Muscle layer of duodenum (tissue), 2 donors: Measurements from ENCODE around the gene NEURL4.

Experiments used
- H3K27ac ChIP-seq: one replicate; pipeline ENCODE4 v1.7.0; 2013; ENCODE audit warnings: mild to moderate bottlenecking, low read length
- H3K27me3 ChIP-seq: one replicate; pipeline ENCODE4 v1.7.0; 2013; ENCODE audit warnings: low read depth, mild to moderate bottlenecking, control low read depth, low read length
- H3K36me3 ChIP-seq, 2 donors: one replicate each; pipeline ENCODE4 v1.7.0; 2013; ENCODE audit warnings: low read length in 2 of 2, control low read depth in 1 of 2, mild to moderate bottlenecking in 1 of 2; ENCODE audit not compliant: insufficient read depth in 2 of 2, control insufficient read depth in 1 of 2
- H3K4me1 ChIP-seq, 2 donors: one replicate each; pipeline ENCODE4 v1.7.0; 2013; ENCODE audit warnings: low read length in 2 of 2, mild to moderate bottlenecking in 2 of 2, control low read depth in 1 of 2, moderate library complexity in 1 of 2; ENCODE audit not compliant: insufficient read depth in 2 of 2, control insufficient read depth in 1 of 2
- H3K4me3 ChIP-seq, 2 donors: one replicate each; pipeline ENCODE4 v1.7.0; 2013; ENCODE audit warnings: low read length in 2 of 2, low read depth in 1 of 2, mild to moderate bottlenecking in 1 of 2
- H3K9me3 ChIP-seq, 2 donors: one replicate each; pipeline ENCODE4 v1.7.0; 2013; ENCODE audit warnings: low read length in 2 of 2, control low read depth in 1 of 2, mild to moderate bottlenecking in 1 of 2; ENCODE audit not compliant: control insufficient read depth in 1 of 2
- donor health status: healthy.

NEURL4 gene

DNA sequence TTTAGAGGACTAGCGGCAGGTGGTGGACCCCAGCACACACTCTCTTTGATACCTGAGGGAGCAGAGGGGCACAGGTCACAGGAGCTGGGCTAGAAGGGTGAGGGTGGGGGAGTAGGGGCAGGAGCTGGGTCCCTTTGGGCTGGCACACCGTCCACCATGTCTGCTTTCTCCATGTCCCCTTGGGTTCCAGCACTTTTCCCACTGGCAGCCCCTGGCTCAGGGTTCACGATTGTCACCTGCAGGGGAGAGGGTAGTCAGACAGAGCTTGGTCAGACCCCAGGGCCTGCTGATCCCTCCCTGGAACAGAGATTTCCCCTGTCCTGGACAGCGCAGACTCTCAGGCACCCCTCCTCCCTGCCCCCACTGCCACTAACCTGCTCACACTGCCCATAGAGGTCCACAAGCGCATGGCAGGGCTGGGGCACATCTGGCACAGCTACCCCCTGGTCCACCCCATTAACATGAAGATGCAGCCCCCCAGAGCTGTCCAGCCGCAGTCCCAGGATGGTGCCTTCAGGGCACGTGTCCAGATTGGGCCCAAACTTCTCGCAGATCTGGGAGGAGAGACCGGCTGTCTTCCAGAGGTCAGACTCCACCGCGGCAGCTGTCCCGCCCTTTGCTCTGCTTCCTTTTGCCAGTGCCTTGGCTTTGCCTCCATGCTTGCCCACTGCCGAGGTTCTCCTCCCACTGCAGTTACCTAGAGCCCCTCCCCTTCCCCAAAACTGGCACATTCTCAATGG is 10.8 kb downstream of the NEURL4 start:
- peaks cover 13 to 20% of the 10 kb centered on the region in 2 donors for H3K4me1 ChIP-seq
- H3K27me3 ChIP-seq, result no peaks in the 10 kb centered on the region
- H3K9me3 ChIP-seq, result no peaks in the 10 kb centered on the region
- peaks cover 55 to 66% of the 10 kb centered on the region in 2 donors for H3K36me3 ChIP-seq
- no peak overlapping the region for H3K4me3 ChIP-seq
- no peak overlapping the region for H3K27ac ChIP-seq

DNA sequence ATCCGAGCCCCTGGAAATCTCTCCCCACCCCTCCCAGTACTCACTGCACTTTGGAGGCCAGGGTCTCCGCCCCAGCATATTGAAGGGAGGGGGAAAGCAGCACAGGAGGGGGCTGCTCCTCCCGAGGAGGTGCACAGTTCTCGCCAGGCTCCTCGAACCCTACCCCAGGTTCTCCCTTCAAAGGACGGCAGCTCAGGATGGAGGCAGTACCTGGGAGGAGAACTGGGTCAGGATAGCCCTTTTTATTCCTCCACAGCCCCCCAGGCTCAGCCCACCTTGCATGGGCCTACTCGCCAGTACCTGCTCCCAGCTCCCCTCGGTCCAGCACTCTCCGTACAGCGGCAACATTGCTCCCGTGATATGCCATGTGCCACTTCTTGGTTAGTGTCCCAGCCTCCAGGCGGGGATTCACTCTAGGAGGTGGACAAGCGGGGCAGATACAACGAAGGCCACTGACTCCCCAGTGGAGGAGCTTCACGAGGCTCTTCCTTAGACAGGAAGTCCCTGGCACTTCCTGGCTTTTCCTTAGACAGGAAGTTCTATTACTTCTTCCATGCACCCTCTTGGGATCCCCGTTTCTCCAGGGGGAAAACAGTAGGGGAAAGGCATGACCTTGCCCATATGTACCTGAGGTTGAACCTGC is 11.9 kb downstream of the NEURL4 start:
- H3K9me3 ChIP-seq, result no peaks in the 10 kb centered on the region
- no peak overlapping the region for H3K27ac ChIP-seq
- no peaks in the 10 kb centered on the region for H3K27me3 ChIP-seq
- no peak overlapping the region for H3K4me3 ChIP-seq
- peaks cover 55 to 66% of the 10 kb centered on the region in 2 donors for H3K36me3 ChIP-seq
- H3K4me1 ChIP-seq, result peaks cover 13 to 30% of the 10 kb centered on the region in 2 donors

DNA sequence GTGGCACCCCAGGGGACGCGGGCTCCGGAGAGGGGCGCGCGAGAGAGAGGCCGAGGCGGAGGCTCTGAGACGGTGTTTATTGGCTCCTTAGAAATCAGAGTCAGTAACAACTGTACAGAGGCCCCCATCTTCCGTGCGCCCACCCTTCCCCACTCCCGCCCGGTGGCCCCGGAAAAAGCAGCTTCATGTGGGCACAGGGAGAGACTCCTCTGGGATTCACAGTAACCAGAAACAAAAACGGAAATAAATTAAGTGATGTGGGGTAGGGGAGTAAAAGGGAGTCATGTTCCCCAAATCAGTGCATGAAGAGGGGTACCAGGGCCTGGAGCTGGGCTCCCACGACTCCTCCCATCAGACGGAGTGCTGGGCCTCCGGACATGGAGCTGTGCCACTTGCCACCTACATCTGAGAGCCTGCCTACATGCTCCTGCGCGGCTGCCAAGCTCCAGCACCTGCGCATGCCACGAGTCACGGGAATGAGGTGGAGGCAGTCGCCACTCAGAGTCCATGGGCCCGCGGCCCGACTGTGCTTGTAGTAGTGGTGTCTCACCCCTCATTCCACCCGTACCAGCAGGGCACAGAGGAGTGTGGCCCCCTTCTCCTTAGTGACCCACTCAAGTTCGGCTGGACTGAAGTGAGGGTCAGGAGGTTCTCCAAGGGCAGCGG is 13.4 kb downstream of the NEURL4 start:
- Histone ChIP-seq H3K4me3 (peak overlapping the region; percentile 65 to 96), H3K36me3 (peaks cover 52 to 66% of the 10 kb centered on the region in 2 donors), H3K27me3 (no peaks in the 10 kb centered on the region), H3K27ac (peak overlapping the region; percentile 86), H3K9me3 (no peaks in the 10 kb centered on the region), H3K4me1 (peaks cover 13 to 34% of the 10 kb centered on the region in 2 donors)

DNA sequence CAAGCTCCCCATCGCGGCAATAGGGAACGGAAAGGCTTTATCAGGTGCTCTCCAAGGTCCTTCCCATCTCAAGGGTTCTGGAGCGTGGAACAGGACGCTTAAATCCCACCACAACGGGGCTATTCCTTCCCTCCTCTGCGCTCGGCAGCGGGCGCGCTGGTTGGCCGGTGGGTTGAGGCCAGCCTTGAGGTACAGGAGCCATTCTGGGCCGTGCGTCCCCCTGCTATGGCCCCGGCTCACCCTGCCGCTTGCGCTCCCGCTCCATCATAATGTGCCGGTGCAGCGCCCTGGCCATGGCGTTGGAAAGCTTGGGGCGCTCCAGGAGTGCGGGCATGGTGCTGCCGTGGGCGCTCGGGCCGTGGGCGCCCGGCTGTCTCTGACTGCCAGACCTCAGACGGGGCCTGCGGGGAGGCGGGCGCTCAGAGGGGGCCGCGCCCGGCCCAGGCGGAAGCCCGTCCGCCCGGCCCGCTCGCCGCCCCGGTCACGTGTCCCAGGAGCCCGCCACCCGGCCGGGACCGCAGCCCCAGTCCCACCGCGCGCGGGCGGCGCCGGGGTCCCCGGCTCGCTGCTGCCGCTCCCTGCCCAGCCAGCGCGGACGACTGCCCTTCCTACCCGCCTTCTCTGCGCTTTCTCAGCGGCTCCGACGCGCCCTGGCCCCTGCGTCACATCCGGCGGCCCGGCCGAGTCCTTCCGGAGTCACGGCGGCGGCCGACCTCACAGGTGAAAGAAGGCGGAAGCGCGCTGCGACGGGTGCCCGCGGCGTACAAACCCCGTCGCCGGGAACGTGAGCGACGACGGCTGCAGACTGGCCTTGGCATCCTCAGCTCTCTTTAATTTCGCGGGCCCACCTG is 14.2 kb downstream of the NEURL4 start, which contains the start of gene GPS2:
TSS of gene GPS2 (minus strand) at position 642 of the 851 bp plus-strand sequence. CDS start at position 334, 308 bp downstream.
- Histone ChIP-seq H3K36me3 (peaks cover 56 to 66% of the 10 kb centered on the region in 2 donors), H3K4me3 (peak within 1 kb of the TSS; percentile 73 to 96), H3K9me3 (no peaks in the 10 kb centered on the region), H3K4me1 (peaks cover 17 to 42% of the 10 kb centered on the region in 2 donors), H3K27ac (peak within 1 kb of the TSS; percentile 86), H3K27me3 (no peaks in the 10 kb centered on the region)

DNA sequence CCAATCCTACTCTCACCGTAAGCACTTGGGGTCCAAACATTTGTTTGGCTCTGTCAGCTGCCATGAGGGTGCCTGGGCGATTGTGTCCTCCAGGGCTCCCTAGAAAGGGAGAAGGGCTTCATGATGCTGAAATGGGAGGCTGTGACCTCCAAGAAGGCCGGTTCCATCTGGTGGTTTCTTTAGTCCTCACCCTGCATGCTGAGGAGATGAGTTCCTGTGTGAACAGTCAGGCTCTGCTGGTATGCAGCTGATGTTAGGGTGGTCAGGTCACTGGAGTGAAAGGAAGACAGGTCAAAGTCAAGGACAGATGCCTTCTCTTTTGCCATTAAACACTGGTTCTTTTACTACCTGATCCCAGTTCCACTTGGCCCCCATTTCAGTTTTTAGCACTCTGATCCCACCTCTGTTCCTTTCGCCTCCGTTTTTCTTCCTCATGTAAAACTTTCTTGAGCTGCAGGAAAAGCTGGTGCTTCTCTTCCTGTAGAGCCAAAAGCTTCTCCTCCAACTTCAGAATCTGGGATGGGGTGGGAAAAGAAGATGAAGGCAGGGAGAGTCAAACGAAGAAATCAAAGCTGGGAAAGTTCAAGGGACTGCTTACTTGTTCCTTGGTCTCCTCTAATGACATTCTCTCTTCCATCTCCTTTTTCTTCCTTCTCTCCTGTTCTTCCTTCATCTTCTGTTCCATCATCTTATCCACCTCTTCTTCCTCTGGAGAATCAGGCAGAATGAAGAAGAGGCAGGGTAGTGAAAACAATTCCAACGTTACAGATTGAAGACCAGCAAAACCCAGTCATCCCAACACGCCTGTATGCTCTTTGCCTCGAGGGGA is 15.0 kb downstream of the NEURL4 start:
- no peaks in the 10 kb centered on the region for H3K9me3 ChIP-seq
- H3K36me3 ChIP-seq, result peaks cover 59 to 72% of the 10 kb centered on the region in 2 donors
- no peaks in the 10 kb centered on the region for H3K27me3 ChIP-seq
- peaks cover 22 to 50% of the 10 kb centered on the region in 2 donors for H3K4me1 ChIP-seq
- peak overlapping the region; percentile 73 to 96 for H3K4me3 ChIP-seq
- peak overlapping the region; percentile 74 for H3K27ac ChIP-seq

DNA sequence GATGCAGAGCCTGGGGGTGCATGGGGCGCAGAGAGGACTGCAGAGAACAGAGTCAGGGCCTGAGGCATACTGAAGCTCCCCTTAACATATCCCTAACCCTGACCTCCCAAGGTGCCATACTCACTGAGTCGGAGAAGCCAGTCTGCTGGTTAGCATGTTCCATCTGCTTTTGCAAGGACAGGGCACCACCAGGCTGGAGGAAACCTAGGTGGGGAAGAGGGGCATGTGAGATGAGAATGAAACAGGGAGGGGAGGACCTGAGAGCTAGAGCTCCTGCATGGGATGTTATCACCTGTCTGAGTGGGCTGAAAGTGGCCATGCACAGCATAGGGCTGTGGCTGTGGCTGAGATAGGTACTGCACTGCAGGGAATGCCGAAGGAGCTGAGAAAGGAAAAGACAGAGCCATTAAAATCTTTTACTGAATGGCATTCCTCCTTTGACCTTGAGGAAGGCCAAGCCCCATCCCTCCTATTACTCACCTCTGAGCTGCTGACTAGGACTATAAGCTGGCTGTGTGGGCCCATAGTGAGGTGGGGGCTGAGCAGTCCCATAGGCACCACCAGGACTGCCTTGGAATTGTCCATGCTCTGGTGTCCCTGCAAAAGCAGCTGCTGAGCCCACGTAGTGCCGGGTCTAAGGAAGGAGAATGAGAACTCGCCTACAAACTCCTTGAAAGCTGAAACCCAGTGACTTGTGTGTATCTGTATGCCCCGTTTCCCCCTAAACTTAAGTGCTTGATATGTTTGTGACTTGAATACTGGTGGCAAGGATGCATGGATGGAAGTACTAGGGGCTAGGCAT is 15.8 kb downstream of the NEURL4 start:
- Histone ChIP-seq H3K4me3 (no peak overlapping the region), H3K27ac (no peak overlapping the region), H3K9me3 (no peaks in the 10 kb centered on the region), H3K4me1 (peaks cover 22 to 56% of the 10 kb centered on the region in 2 donors), H3K27me3 (no peaks in the 10 kb centered on the region), H3K36me3 (peaks cover 53 to 68% of the 10 kb centered on the region in 2 donors)

DNA sequence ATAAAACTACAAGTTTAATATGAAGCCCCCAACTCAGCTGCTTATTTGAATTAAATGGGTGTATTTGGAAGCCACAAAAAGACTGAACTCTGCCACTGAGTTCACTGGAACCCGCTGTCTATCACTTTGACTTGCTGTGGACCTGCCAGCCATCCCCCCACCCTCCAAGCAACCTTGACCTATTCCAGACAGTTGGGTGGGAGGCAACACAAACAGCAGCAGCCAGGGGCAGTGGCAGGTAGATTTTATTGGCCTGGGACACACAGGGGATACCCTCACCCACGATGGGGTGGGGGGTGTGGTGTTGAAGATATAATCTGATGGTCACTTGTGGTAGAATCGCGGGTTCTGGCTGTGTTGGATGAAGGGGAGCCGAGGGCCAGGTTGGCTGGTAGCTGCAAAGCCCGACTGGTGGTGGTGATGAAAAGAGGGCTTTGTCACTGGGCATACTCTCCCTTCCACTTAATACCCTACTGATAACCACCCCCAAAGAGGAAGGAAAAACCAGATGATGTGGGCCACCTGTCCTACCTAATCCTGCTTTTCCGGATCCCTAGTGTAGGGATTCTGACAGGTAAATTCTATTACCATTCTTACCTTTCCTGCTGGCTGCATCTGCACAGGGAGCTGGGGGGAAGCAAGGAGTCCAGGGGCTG is 16.6 kb downstream of the NEURL4 start:
- H3K27ac ChIP-seq, result no peak overlapping the region
- H3K27me3 ChIP-seq, result no peaks in the 10 kb centered on the region
- H3K36me3 ChIP-seq, result peaks cover 45 to 63% of the 10 kb centered on the region in 2 donors
- no peaks in the 10 kb centered on the region for H3K9me3 ChIP-seq
- no peak overlapping the region for H3K4me3 ChIP-seq
- H3K4me1 ChIP-seq, result peaks cover 22 to 56% of the 10 kb centered on the region in 2 donors

DNA sequence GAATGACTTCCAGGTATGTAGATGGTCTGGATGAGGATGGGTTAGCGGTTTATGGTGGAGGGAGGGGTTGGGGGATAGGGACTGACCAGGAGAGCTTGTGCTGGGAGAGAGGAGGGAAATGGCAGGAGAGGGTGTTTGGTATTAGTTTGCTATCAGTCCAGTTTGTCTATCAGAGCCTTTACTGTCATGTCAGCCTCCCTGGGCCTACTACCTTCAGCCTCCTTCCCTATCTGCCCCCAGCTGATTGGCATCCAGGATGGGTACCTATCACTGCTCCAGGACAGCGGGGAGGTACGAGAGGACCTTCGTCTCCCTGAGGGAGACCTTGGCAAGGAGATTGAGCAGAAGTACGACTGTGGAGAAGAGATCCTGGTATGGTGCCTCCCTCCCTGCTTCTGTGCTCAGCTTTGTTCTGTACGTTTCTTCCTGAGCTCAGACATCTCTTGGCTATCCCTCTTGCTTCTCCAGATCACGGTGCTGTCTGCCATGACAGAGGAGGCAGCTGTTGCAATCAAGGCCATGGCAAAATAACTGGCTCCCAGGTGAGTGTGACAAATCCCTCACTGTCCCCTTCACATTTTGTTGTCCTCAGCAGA is 17.9 kb downstream of the NEURL4 start:
- no peak overlapping the region for H3K27ac ChIP-seq
- H3K36me3 ChIP-seq, result peaks cover 40 to 55% of the 10 kb centered on the region in 2 donors
- H3K4me1 ChIP-seq, result peaks cover 21 to 56% of the 10 kb centered on the region in 2 donors

DNA sequence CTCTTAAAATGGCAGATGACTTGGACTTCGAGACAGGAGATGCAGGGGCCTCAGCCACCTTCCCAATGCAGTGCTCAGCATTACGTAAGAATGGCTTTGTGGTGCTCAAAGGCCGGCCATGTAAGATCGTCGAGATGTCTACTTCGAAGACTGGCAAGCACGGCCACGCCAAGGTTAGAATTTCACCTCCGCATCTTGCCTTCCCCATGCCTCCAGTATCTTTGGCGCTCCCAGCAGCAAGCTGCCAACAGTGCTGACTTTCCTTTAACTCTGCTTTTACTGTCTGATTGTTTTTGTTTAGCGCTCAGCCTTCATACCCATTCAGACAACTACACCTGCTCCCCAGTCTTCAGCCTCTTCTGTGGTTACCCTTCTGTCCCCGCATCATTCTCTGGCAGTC is 19.5 kb downstream of the NEURL4 start:
- peaks cover 14 to 50% of the 10 kb centered on the region in 2 donors for H3K4me1 ChIP-seq
- no peak overlapping the region for H3K27ac ChIP-seq
- H3K9me3 ChIP-seq, result no peaks in the 10 kb centered on the region
- no peaks in the 10 kb centered on the region for H3K27me3 ChIP-seq
- H3K36me3 ChIP-seq, result peaks cover 40 to 55% of the 10 kb centered on the region in 2 donors
- H3K4me3 ChIP-seq, result peak overlapping the region; percentile 91 to 93

More for the DNA sequence above, 17.9 kb downstream of the NEURL4 start:
- Histone ChIP-seq H3K27me3 (no peaks in the 10 kb centered on the region), H3K9me3 (no peaks in the 10 kb centered on the region), H3K4me3 (no peak overlapping the region)
